ENCODE data around the gene CHRNA7.
"Not testable (repeated sequence)": the region's sequence is repeated elsewhere in the genome, so short reads cannot be mapped to it uniquely, and the experiment has no call there.

Gene CHRNA7

GRCh38 chr15:32196206-32196605 lies 165.9 kb downstream of the CHRNA7 start:
- DNase-seq: not testable (repeated sequence)

GRCh38 chr15:32198938-32199337 lies 168.6 kb downstream of the CHRNA7 start:
- not testable (repeated sequence) for DNase-seq

GRCh38 chr15:32209081-32209480 lies 178.8 kb downstream of the CHRNA7 start:
- not testable (repeated sequence) for DNase-seq

GRCh38 chr15:32218666-32219065 lies 188.4 kb downstream of the CHRNA7 start:
- DNase-seq: no peak
